OCI-LY1 (cell line): ENCODE data around the gene ARL5C.

Experiments
- EZH2 ChIP-seq: fragments of 200-600 bp; sonication (generic), shearing (Covaris generic); IDR thresholded peaks from 2 replicates; pipeline ENCODE4 v1.8.0; 2017; ENCODE audit warnings: borderline replicate concordance, mixed run types, mild to moderate bottlenecking, antibody characterized with exemption, low read length, moderate library complexity, mixed read lengths
- TF ChIP-seq, protein P1 (sequence below): fragments of 200-600 bp; sonication (generic), shearing (Covaris generic); IDR thresholded peaks from 2 replicates; pipeline ENCODE4 v1.5.1; 2017; ENCODE audit warnings: mild to moderate bottlenecking, antibody characterized with exemption, low read length, moderate library complexity, mixed read lengths

DNA sequence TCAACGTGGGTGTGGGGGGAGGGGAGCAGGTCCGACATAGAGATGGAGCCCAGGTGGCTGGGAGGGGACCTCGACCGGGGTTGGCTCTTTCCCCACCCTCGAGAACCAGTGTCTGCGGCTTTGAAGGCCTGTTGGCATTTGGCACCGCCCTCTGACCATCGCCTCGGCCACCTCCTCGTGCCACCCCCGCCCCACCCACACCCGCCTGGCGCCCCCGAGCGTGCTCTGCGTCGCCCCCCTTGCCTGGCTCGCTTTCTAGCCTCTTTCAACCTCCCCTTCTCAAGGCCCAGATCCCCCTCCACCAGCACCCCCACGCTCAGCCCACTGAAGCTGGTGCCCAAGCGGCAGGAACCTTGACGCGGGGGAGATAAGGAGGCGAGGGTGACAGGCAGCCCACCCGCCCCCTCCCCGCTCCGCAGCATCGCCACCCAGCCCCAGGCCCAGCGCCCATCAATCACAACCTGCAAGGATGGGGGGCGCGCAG is 30.9 kb upstream of the ARL5C start:
- TF ChIP-seq, protein P1, sequence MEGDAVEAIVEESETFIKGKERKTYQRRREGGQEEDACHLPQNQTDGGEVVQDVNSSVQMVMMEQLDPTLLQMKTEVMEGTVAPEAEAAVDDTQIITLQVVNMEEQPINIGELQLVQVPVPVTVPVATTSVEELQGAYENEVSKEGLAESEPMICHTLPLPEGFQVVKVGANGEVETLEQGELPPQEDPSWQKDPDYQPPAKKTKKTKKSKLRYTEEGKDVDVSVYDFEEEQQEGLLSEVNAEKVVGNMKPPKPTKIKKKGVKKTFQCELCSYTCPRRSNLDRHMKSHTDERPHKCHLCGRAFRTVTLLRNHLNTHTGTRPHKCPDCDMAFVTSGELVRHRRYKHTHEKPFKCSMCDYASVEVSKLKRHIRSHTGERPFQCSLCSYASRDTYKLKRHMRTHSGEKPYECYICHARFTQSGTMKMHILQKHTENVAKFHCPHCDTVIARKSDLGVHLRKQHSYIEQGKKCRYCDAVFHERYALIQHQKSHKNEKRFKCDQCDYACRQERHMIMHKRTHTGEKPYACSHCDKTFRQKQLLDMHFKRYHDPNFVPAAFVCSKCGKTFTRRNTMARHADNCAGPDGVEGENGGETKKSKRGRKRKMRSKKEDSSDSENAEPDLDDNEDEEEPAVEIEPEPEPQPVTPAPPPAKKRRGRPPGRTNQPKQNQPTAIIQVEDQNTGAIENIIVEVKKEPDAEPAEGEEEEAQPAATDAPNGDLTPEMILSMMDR = no peak
- no peak for TF ChIP-seq EZH2
